ENCODE results near the gene ACADS.

GRCh38 chr12:120688527-120689071 is 37.0 kb upstream of the ACADS start:
- TF ChIP-seq CTCF (IDR thresholded peaks at IDR 0.05; ENCODE audit: poor library complexity, severe bottlenecking) (no peak), EP300 (conservative IDR thresholded peaks at IDR 0.05; ENCODE audit: poor library complexity, severe bottlenecking) (no peak), POLR2AphosphoS5 (IDR thresholded peaks at IDR 0.05) (no peak), EZH2 (IDR thresholded peaks at IDR 0.05; ENCODE audit: borderline replicate concordance, insufficient read depth, low read length, poor library complexity, severe bottlenecking) (no peak), MXI1 (conservative IDR thresholded peaks at IDR 0.05; ENCODE audit: poor library complexity, severe bottlenecking) (no peak), RAD21 (conservative IDR thresholded peaks at IDR 0.05) (no peak)

Measured in neural cell (in vitro differentiated cells).